Measurements from ENCODE around the gene MYO1F.
"Not testable (repeated sequence)": the region's sequence is repeated elsewhere in the genome, so short reads cannot be mapped to it uniquely, and the experiment has no call there.

Gene MYO1F

DNA sequence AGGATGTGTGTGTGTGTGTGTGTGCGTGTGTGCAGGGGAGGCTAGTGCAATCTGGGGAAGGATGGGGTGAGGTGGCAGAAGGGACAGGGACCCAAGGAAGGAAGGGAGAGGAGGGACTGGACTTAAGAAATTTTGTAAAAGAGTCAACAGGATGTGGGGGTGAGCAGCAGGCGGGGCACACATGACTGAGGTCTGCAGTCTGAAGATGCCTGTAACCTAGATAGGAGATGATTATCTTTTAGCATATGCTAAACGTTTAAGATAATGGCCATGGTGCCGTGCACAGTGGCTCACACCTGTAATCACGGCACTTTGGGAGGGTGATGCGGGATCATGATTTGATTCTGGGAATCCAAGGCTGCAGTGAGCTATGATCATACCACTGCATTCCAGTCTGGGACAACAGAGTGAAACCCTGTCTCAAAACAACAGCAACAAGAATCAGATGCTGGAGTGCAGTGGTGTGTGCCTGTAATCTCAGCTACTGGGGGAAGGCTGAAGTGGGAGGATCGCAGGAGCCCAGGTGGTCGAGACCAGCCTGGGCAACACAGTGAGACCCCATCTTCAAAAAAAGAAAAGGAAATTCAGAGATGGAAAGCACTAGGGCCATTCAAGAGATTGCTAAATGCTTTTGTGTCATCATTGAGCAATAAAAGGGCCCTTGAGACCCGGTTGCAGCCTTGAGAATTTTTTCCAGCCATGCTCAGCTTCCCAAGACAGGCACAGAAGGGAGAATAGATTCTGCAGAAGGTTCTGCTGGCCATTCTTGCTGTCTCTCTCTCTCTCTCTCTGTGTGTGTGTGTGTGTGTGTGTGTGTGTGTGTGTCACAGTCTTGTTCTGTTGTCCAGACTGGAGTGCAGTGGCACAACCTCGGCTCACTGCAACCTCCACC lies 59.4 kb downstream of the MYO1F start:
- no peak for DNase-seq (ENCODE audit: low spot score)

DNA sequence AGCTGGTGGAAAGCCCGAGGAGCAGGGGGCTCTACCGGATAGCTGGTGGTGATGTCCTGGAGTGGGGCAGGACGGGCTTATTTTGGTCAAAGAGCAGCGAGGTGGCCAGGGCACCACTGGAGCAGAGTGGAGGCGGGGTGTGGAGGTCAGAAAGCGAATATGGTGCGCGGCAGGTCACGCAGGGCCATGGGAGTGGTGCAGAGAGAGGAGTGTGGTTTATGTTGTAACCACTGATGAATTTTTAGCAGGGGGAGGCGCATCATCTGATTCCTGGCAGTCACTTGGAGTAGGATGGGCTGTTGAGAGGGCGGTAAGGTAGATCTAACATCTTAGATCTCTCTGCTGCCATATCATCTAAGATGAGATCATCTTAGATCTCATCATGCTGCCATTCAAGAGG lies 61.9 kb downstream of the MYO1F start:
- no peak for DNase-seq (ENCODE audit: low spot score)

DNA sequence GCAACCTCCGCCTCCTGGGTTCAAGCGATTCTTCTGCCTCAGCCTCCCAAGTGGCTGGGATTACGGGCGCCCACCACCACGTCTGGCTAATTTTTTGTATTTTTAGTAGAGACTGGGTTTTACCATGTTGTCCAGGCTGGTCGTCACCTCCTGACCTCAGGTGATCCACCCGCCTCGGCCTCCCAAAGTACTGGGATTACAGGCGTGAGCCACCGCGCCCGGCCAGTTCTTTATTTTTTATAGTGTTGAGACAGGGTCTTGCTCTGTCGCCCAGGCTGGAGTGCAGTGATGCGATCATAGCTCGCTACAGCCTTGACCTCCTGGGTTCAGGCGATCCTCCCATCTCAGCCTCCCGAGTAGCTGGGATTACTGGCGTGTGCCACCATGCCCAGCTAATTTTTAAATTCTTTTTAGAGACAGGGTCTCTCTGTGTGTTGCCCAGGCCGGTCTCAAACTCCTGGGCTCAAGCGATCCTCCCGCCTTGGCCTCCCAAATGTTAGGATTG lies 62.7 kb downstream of the MYO1F start:
- DNase-seq (ENCODE audit: low spot score): not testable (repeated sequence)

DNA sequence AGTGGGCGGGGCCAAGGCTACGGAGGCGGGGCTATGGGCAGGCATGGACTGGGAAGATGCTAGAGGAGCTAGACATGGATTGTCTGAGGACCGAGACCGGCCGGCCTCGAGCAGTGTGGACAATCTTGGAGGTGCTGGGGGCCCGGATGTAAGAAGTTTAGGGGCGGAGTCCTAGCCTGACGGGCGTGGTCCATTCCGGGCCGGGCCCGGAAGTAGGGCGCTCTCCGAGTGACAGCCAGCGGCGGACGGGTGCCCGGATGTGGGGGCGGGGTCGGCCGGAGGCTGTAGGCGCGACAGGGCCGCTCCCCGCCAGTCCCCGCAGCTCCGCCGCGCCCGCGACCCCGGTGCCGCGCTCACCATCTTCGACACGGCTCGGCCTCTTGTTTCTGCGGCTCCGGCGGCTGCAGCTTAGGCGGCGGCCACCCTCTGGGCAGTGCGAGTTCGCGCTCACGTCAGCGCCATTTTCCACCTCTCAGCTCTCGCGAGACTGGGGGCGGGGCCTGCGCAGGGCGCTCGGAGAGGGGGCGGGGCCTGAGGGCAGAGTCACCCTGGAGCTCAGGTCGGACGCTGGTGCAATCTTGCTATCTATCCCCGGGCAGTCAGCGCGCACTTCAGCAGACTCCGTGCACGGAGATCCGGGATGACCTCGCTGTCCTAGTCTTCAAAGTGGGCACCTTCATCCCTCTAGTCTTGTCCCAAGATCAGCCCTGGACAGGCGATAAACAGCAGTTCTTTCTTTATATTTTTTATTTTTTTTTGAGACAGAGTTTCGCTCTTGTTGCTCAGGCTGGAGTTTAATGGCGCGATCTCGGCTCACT lies 63.3 kb downstream of the MYO1F start, which contains the start of gene ZNF414:
Gene ZNF414, minus strand, starts transcription at position 481 of the 818 bp plus-strand sequence. Its CDS starts 121 bp downstream, at position 360.
- DNase-seq (ENCODE audit: low spot score): peak; percentile 98

DNA sequence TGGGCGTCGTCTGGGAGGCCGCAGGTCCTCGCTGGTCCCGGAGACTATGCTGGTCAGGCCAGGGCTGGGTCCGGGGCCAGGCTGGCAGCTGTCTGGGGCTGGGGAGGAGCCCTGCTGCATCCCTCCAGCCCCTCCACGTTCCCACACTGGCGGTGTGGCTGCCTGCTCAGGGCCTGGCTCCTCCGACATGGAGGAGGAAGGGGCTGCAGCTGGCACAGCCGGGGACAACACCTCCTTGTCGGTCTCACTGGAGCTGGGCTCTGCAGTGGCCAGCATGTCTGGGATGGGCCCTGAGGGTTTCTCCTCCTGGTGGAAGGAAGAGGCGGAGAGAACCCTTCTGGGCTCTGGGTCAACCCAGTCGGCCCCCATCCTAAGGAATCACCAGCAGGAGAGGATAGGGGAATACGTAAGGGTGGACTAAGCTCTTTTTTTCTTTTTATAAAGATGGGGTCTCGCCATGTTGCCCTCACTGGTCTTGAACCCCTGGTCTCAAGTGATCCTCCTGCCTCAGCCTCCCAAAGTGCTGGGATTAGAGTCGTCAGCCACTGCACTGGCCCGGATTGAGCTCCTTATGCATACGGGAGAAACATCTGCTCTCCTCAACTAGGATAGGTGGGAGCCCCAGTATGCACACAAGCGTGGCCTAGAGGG lies 64.1 kb downstream of the MYO1F start:
- DNase-seq (ENCODE audit: low spot score): no peak

DNA sequence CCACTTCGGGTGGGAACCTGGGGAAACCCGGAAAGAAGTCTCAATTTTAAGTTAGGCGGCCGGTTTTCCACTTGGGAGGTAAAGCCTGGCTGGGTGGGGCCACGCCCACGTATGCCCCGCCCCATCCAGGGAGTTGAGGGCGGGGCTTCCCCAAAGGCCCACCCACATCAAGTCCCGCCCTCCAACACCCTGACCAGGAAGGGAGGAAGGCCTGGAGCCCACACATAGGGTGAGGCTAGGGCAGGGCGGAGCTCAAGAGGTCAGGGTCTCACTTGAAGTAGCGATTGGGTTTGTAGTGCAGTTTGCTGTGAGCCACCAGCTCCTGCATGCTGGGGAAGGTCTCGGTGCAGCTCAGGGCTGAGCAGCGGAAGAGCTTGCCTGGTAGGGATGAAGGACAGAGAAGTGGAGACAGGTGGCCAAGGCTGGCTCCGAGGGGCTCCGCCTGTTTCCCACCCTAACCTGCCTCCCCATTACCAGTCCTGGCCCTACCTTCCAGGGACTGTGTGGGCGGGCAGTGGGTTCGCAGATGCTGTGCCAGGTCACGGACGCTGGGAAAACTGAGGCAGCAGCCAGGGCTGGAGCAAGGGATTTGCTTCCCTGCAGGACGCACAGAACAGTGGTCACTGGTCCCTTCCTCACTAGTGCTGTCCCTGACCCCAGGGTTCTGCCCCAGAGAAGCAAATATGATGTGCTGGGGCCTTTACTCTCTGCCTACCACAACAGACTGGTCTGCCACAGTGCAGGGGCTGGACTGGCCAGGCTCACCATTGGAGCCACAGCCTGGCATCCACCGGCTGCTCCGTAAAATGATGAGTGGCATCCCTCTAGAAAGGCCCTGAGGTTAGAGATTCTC lies 64.9 kb downstream of the MYO1F start:
- DNase-seq (ENCODE audit: low spot score): peak; percentile 24

DNA sequence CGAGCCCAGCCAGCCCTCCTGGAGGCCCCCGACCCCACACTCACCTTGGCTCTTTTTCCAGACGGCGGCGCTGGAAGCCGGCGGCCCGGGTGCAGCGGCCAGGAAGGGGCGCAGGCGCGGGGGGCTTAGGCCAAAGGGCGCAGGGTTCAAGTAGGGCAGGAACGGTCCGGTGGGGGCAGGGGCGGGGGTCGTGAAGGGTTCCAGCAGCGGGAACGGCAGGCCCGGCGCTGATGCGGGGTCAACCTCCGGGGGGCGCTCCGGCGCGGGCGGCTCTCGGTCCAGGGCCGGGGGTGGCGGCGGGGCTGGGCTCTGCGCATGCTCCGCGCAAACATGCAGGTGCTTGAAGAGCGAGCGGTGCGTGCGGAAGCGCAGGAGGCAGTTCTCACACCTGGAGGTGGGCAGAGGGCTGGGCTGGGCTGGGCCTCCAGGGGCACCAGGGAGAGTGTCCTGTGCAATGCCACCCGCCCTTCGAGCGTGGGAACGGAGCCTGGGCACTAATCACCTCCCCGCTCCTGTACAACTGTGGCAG lies 65.6 kb downstream of the MYO1F start:
- no peak for DNase-seq (ENCODE audit: low spot score)

DNA sequence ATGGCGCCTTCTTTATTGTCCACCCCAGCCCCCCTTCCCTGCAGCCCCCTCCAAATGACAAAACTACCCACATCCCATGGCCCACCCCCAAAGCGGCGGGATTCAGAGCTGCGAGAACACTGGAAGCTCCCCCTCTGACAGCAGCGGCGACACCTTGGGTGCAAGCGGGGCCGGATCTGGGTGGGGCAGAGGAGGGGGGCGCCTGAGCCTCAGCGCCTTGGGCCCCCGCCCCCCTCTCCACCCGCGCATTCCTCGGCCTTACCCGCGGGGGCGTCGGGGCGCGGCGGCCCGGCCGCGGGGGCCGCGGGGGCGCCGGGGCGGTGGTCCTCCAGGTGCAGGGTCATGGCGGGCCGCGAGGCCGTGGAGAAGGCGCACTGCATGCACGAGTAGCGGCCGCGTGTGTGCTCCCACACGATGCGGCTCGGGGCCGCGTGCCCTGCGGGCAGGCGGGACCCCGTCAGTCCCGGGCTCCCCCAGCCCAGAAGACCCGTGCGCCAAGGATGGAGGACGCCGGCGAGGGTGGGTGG lies 66.6 kb downstream of the MYO1F start:
- no peak for DNase-seq (ENCODE audit: low spot score)

DNA sequence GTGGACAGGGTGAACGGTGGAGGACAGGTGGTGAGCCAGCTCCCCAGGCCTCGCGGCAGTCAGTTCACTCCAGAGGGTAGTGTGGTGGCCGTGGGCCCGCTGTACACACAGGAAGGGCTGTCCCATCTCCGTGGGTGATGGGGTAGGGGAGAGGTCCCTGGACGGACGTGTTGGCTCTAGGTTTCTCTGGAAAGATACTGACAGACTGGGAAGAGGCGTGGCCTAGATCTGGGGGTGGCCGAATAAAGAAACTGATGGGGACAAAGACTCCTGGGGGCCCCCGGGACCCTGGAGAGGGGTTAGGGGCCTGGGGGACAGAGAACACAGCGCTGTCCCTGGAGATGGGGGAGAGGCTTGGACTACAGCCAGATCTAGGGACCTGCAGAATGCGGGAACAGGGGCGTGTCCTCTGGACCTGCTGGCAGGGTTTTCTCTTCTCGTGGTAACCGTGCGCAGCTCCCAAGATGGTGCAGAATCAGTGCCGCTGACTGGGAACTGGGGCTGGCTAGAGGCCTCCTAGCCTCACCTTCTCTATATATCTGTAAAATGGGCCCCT lies 70.8 kb downstream of the MYO1F start:
- no peak for DNase-seq (ENCODE audit: low spot score)

DNA sequence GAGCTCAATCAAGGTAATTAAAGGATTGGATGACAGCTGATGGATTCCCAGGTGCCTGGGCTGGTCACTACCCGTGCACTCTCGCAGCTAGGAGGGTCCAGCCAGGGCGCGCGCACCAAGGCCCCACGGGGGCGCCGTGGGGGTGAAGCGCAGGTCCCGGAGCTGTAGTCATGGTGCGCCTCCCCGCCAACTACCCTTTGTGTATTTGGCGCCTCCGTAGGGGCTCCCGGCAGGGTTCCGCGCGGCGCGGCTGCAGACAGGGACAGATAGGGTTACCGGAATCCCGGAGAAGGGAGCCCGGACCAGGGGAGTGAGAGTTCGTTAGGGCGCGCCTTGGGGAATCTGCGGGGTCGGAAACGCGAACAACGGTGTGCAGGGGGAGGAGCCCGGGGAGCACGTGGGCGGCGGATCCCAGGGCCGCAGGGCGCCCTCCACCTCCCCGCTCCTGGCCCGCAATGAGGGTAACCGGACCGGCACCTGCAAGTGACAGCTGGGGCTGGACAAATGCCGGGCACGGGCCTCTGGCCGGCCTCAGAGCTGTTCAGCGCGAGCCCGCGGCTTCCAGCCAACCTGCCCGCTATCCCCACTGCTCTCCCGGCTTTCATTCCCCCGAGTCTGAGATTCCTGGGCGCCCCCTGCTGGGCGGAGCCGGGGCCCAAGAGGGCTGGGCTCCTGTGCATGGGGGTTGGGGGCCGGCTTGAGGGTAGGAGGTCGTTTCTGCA lies 71.4 kb downstream of the MYO1F start:
- peak; percentile 68 for DNase-seq (ENCODE audit: low spot score)

DNA sequence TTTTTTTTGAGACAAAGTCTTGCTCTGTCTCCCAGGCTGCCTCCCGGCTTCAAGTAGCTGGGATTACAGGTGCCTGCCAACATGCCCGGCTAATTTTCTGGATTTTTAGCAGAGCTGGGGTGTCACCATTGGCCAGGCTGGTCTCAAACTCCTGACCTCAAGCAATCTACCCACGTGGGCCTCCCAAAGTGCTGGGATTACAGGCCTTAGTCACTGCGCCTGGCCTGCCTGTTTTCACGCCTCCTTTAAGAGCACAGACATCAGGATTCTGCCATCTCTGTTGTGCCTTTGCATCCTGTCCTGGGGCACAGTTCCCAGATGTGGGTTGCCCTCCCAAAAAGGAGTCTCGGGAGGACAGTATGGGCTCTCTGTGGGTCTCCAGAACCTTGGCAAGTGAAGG lies 72.3 kb downstream of the MYO1F start:
- DNase-seq (ENCODE audit: low spot score): no peak

DNA sequence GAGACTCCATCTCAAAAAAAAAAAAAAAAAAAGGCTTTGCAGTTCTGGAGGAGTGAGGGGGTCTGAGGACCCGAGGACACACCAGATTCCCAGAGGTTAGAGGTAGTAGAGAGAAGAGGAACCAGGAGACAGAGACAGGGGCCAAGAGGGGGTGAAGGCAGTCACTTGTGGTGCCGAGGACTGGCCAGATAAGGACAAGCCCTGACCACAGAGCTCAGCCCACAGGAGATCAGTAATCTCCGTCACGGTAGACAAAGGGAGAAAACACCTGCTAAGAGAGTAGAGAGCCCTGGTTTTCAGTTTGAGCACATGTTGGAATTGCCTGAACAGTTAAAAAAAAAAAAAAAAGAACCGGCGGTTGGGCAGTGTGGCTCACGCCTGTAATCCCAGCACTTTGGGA lies 73.1 kb downstream of the MYO1F start:
- no peak for DNase-seq (ENCODE audit: low spot score)

DNA sequence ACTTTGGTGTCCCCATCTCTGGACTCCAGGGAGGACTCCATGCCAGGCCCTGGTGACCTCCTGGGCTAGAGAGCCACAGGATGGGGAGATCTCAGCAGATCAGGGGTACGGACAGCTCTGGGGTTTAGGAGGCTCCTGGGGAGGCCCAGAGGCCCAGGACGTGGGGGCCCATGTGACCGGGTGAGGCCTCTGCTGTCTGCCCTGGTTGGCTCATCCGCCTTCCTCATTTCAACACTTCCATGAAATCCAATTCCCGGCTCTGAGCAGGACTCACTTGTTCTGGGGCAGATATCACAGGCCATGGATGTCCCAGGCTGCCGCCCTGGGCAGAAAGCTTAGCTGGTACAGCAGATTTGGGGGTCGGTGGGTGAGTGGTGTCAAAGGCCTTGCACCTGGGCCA lies 73.7 kb downstream of the MYO1F start:
- DNase-seq (ENCODE audit: low spot score): no peak

DNA sequence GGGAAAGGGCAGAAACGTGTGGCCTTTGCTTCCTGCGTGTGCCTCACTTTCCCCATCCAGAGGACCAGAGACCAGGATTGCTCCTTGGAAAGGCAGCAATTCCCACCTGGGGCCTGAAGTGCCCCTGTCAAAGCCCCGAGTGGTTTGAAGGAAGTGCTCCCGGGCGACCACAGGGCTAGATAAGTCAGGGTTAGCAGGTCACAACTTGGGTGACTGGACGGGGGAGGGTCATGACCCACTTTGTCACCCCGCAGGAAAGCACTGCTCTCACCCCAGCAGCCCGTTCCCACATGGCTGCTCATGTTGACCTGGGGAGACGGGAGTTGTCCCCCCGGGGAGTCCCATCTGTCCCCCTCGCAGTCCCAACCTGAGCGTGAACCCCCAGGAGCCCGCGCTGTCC lies 75.3 kb downstream of the MYO1F start:
- DNase-seq (ENCODE audit: low spot score): no peak

DNA sequence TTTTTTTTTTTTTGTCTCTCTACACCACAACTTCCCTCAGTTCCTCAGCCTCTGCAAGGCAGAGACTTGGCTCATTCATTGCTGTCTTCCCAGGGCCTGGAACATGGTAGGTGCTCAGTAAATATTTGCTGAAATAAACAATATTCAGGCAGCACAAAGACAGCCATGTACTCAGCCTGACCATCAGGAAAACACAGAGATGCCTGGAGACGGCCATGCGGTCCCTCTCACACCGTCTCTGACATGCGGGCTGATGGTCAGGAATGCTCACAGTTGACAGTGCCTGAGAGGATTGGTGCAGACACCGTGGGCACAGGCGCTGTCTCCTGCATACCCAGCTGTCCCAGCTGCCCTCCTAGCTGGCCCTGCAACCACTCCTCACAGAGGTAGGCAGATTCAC lies 75.7 kb downstream of the MYO1F start:
- no peak for DNase-seq (ENCODE audit: low spot score)

DNA sequence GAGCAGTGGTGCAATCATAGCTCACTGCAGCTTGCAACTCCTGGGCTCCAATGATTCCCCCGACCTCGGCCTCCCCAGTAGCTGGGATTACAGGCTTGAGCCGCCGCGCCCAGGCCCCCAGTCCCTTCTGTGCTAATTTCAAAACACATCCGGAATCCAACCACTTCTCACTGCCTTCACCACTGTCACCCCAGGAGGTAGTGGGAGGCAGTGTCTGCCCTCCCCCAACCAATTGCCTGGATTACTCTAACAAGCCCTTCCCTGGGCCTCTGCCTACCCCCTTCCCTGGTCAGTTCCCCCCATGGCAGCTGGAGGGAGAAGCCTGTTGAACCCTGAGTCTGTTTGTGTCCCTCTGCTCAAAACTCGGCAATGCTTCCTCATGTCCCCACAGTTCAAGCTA lies 77.1 kb downstream of the MYO1F start:
- DNase-seq (ENCODE audit: low spot score): no peak

DNA sequence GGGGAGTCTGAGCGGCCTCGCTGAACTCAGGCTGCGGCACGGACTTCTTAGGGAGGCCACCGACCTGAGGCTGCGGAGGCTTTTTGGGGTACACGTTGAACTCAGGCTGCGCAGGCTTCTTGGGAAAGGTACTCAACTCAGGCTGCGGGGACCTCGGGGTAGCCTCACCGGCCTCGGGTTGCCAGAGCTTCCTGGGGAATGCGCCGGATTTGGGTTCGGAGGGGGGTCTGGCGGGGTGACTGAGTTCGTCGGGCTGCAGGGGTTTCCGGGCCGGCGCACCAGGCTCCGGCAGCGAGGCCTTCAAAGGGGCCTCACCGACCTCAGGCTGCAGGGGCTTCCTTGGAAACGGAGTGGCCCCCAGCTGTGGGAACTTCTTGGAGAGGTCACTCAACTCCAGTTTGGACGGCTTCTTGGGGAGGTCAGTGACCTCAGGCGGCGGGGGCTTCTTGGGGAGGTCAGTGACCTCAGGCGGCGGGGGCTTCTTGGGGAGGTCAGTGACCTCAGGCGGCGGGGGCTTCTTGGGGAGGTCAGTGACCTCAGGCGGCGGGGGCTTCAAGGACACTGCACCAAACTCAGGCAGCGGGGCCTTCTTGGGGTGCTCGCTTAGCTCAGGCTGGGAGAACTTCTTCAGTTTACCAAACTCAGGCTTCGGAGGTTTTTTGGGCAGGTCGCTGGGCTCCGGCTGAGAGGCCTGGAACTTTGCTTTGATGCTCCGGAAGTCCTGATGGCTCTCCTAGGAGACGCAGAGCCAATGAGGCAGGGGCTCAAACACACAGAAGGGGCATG lies 78.0 kb downstream of the MYO1F start:
- DNase-seq (ENCODE audit: low spot score): no peak

DNA sequence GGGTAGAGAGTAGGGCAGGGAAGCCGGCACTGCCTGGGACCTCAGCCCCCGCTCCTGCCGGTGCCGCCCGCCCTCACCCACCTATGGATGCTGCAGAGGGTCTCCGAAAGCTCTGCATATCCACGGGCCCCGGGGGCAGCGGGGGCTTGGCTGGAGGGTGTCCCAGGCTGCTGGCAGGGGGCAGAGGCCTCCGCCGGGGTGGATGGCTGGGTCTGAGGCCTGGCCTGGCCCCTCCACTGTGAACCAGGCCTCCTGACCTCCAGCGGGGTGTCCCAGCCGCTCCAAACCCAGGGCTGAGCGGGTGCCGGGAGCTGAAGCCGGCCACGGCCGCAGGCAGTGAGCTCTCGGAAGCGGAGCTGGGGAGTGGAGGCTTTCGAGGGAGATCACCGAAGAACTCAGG lies 78.9 kb downstream of the MYO1F start:
- DNase-seq (ENCODE audit: low spot score): no peak

DNA sequence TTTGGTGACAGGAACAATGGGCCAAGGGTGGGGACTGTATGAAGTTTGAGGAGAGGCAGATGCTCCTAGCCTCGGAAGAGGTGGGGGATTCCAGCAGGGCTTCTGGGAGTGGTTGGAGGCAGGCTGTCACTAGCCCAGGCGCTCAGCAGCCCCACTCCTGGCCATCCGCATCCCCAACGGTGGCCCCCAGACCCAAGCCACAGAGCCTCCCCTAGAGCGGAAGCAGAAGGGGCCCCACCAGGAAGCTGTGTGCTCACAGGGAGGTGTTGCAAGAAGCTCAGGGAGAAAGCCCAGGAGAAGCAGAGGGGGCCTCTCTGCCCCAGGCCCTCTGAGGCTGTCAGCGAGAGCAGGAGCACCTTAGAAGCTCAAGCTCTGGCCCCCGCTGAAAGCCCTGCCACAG lies 83.1 kb downstream of the MYO1F start:
- DNase-seq (ENCODE audit: low spot score): no peak

Measured in LoVo (cell line).